ENCODE measurements around the gene OSBPL5.
"Not testable (repeated sequence)": the region's sequence is repeated elsewhere in the genome, so short reads cannot be mapped to it uniquely, and the experiment has no call there.

Gene OSBPL5

GRCh38 chr11:3181725-3182461 is 16.8 kb upstream of the OSBPL5 start:
- DNase-seq (ENCODE audit: low spot score), result no peak

DNA sequence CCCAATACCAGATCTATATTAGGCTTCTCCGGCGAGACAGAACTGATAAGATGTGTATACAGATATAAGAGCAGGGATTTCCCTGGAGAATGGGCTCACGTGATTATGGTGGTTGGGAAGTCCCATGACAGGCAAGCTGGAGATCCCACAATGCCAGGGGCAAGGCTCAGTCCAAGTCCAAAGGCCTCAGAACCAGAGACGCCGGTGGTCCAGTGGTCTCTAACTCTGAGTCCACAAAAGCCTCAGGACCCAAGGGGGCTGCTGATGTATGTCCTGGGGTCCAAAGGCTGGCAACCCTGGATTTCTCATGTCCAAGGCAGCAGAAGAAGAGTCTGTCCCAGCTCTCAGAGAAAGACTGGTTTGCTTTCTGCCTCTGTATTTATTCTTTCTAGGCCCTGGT is 15.8 kb upstream of the OSBPL5 start:
- no peak for DNase-seq (ENCODE audit: low spot score)

DNA sequence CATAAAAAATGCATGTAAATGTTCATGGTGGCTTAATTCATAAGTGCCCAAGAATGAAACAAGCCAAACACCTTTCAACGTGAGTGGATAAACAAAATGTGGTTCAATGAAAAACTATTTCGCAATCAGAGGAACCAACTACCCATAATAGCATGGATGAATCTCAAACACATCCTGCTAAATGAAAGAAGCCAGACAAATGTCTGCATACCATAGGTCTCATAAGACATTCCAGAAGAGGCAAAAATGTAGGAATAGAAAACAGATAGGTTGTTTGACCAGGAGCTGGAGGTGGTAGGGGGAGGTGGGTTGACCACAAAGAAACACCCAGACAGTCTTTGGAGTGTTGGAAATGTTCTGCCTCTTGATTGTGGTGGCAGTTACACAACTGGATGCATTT is 13.2 kb upstream of the OSBPL5 start:
- DNase-seq (ENCODE audit: low spot score), result no peak

GRCh38 chr11:3177931-3178330 is 12.8 kb upstream of the OSBPL5 start:
- no peak for DNase-seq (ENCODE audit: low spot score)

DNA sequence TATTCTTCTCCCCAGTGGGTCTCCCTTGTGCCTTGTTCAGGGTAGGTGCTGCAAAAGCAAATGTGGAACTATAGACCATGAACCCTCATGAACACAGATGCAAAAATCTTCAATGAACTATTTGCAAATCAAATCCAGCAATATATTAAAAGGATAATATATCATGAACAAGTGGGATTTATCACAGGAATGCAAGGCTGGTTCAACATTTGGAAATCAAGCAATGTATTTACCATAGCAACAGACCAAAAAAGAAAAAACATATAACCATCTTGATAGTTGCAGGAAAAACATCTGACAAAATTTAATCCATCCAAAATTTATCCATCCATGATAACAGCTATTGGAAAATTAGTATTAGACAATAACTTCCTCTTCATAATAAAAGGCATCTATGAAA is 11.4 kb upstream of the OSBPL5 start:
- no peak for DNase-seq (ENCODE audit: low spot score)

- no peak for DNase-seq (ENCODE audit: low spot score)
Observed at GRCh38 chr11:3175194-3175593, 10.1 kb upstream of the OSBPL5 start.

DNA sequence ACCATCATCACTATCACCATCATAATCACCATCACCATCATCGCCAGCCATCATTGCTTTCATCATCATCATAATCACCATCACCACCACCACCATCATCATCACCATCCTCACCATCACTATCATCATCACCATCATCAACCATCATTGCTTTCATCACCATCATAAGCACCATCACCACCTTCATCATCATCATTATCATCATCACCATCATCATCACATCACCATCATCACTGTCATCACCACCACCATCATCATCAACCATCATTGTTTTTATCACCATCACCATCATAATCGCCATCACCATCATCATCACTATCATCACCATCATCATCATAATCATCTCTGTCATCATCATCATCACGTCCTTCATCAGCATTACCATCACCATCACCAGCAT is 9.3 kb upstream of the OSBPL5 start:
- no peak for DNase-seq (ENCODE audit: low spot score)

- DNase-seq (ENCODE audit: low spot score), result no peak
Observed at GRCh38 chr11:3173795-3174194, 8.7 kb upstream of the OSBPL5 start.

DNA sequence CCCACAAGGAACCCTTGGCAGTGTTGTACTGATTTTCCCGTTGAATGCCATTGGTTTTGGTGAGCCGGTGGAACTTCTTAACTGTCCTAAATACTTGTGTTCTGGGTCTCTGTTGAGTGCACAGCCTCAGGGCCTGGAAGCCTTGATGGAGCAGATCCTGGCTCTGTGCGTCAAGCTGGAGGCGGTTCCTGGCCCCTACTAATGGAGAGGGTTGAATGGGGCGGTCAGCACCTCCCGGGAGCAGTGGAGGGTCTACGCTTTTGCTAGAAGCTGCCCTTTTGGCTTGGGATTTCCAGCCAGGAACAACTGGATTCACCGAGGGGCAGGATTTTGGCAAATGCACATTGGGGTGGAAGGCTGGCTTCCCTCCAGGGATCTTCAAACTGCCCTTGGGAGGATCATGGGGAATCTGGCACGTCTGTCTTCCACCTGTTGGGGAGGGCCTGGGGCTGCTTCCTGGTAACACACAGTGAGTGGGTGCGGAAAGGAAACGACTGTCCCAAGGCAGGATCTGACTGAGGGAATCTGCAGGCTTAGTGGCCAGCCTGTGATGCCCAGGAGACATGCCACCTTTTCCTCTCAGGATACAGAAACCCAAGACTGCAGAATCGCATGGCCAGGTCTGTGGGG is 6.9 kb upstream of the OSBPL5 start:
- DNase-seq (ENCODE audit: low spot score), result no peak

- no peak for DNase-seq (ENCODE audit: low spot score)
Observed at GRCh38 chr11:3170756-3171650, 5.9 kb upstream of the OSBPL5 start.

DNA sequence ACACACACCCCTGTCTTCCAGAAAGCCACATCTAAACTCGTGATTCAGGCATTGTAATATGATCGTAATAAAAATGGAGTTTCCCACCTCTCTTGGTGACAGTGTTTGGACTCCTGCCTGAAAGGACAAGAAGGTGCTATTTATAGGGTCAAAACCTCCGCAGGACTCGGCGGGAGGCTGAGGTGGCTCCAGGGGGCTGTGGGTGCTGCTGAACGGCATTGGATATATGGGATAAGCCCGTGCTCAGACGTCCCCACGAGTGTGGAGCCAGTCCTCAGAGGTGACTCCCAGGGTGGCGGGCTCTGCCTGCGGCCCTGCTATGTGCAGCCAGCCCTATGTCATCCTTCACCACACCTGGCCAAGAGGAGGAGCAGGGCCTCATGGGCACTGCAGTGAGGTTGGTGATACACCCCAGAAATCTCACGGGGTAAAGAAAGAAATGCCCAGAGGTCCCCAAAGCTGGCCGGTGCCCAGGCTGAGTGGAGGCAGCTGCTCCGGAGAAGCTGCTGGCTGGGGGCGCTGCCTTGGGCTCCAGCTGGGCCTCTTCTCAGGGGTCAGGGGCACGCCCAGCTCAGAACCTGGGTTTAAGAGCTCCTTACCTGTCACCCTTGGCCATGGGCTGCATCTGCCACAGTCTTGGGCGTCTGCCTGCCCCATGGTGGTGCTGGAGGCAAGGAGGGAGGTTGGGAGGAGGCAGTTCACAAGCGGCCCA is 5.1 kb upstream of the OSBPL5 start:
- DNase-seq (ENCODE audit: low spot score), result no peak

GRCh38 chr11:3169255-3170043 is 4.3 kb upstream of the OSBPL5 start:
- DNase-seq (ENCODE audit: low spot score), result no peak

GRCh38 chr11:3168742-3169254 is 3.7 kb upstream of the OSBPL5 start:
- not testable (repeated sequence) for DNase-seq (ENCODE audit: low spot score)

DNA sequence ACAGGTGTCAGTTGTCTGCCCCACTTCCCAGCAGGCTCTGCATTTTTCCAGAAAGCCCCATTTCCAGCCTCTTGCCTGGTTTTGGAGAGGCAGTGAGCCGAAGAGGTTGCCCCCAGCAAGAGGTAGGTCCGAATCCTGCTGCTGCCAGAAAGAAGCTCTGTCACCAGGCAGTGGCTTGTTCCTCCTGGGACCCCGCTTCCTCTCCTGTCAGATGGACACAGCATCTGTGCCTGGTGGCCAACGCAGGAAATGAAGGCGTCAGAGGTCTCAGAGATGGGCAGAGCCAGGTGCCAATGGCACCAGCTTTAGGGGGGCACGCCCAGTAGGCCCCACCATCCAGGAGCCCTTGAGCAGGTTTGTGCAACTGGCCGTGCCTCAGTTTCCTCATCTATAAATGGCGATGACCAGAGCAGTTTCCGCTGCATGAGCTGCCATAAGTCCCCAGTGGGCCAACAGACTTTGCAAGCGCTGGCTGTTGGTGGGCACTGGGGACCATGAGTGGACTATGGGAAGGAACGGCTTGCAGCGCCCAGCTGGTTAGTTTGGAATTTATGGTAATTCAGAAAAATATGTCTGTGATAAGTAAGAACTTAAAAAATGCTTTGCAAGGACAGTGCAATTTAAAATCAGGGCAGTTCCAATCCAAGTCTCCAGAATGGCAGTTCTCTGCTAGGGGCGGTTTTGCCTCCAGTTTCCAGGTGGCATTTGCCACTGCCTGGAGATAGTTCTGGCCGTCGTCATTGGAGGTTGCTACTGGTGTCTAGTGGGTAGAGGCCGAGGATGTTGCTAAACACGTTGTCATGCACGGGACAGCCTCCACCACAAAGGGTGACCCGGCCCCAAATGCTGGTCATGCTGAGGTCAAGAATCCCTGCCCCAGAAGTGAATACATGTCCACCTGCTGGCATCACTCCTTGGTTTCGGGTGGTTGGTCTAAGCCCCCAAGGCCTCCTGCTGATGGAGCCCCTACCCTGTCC is 2.3 kb upstream of the OSBPL5 start:
- no peak for DNase-seq (ENCODE audit: low spot score)

DNA sequence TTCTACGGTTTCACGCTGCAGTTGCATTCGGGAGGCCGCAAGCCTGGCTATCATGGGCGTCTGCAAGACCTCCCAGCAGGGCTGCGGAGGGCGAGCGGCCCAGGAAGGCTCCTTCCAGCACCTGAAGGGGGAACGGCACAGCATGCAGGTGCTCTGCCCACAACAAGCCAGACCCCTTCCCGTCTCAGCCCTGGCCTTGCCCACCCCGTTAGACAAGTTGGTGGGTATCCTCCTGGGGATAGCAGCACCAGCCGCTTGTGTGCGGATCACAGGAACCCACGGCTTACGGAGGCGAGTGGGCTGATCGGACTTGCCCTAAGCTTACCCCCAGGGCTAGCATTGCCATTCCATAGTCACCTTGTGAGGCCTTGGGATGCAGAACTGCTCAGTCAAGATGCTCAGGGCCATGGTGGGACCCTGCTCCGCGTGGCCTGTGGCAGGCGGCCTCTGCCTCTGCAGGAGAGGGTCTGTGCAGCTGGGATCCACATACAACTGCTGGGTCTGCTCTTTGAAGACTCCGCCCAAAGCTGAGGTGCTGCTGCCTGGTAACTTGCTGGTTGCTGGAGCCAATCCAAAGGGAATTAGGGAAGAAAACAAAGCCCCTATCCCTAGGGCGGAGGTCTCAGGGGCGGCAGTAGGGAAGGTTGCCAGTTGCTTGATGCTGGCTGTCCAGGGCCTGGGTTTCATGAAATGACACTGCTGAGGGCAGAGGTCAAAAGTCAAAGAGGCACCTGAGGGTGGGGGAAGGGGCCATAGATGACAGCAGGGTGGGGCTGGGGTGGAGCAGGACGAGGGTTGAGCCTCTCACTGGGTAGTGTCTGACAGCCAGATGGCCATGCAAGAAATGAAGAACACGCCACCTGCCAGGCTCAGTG is 1.4 kb upstream of the OSBPL5 start:
- DNase-seq (ENCODE audit: low spot score), result no peak

- DNase-seq (ENCODE audit: low spot score), result no peak
Observed at GRCh38 chr11:3165916-3166267, 782 bp upstream of the OSBPL5 start.

- DNase-seq (ENCODE audit: low spot score), result no peak
Observed at GRCh38 chr11:3164552-3165151, 458 bp downstream of the OSBPL5 start.

DNA sequence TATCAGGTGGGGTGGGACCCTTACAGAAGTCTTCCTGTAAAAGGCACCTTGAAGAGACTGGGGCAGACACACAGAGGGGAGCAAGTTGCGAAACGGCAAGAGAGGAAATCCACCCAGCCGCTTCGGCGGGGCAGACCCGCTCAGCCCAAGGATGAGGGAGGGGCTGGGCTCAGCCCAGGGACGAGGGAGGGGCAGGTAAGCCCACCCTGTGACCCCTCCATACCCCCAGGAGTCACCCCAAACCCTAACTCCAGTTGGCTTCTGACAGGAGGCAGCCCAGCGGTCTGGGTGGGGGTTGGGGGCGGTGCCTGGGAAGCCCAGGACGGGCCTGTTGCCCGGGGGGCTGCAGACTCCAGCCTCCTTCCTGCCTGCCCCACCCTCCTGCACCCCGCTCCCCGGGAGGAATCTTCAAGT is 965 bp downstream of the OSBPL5 start:
- no peak for DNase-seq (ENCODE audit: low spot score)
